Measurements from ENCODE around the gene MCTP1. TPM values are rescaled to one million over a fixed set of nuclear protein-coding genes. Genes with fewer than 3 reads are reported as not detected.

The MCTP1 gene
- polyA plus RNA-seq = under 1 TPM; 0.91 to 0.92 TPM

DNA sequence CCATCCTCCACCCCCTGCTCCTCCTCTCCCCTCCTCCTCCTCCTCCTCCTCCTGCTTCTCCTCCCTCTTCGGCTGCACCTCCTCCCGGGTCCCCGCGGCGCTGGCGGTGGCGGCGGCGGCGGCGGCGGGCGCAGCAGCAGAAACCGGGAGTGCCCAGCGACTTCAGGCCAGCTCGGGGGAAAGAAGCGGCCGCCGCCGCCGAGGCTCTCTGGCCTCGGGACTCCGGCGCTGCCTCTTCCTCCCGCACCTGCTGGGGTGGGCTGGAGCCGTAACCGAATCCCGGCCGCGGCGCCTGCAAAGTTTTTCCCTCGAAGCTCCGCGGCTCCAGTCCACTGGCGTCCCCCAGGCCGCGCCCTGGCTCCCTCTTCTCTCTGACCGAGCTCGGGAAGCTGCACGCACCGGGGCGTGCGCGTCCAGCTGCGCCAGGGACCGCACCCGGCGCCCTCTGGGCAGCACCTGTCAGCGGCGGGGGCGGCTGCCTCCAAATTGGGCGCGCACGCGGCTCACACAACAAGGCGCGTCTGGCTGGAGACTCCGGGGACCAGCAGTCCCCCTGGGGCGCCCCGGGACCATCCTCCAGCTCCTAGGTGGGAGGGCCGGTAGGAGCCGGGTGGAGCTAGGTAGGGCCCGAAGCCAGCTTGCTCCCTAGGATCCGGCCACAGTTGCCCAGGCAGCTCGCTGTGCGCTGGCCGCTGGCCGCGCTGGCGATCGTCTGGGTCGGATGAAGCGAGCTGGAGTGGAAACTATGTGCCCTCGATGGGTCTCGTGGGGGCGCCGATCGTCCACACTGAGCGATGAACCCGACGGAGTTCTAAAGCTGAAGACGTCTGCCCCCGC, at the start of gene MCTP1:
MCTP1 (minus strand) TSS at position 523 of the 837 bp plus-strand sequence.
- no peak within 1 kb of the TSS for H3K27ac ChIP-seq (ENCODE audit: low read depth in 2 of 2, low read length in 1 of 2)

DNA sequence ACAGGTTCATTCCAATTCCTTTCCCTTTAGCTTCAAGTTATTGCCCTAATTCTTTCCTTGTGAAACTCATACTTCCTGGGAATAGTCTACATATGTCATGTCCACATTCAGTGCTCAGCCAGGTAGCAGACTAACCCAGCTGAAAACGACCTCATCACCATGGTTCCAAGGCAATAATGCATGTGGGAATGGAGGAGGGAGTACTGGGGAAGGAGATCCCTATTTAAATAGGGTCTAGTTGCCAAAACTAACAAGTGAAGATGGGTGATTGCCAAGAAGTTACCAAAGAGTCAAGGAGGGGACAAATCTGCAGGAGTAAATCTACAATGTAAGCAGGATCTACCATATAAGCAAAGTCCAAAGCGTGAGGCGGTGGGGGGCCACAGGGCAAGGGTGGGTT, 47.3 kb upstream of the MCTP1 start:
- Histone ChIP-seq H3K27ac (ENCODE audit: low read depth in 2 of 2, low read length in 1 of 2) (no peak overlapping the region), H3K27me3 (ENCODE audit: control insufficient read depth in 1 of 2, insufficient read depth in 2 of 2, low read length in 2 of 2) (no peaks in the 10 kb centered on the region), H3K4me3 (ENCODE audit: low read depth in 1 of 2, low read length in 2 of 2) (no peak overlapping the region), H3K9me3 (ENCODE audit: control insufficient read depth in 2 of 2, insufficient read depth in 1 of 2, low read depth in 1 of 2, low read length in 1 of 2) (no peaks in the 10 kb centered on the region), H3K36me3 (ENCODE audit: control insufficient read depth in 2 of 2, insufficient read depth in 2 of 2, low read length in 1 of 2) (no peaks in the 10 kb centered on the region), H3K4me1 (ENCODE audit: control insufficient read depth in 2 of 2, insufficient read depth in 2 of 2, low read length in 1 of 2) (no peaks in the 10 kb centered on the region)
- WGBS, 2 donors = 77 to 80% methylated on average over 3 of the region's 3 CpGs

More for the DNA sequence above, at the start of gene MCTP1:
- 1% methylated on average over 73 to 83 of the region's 83 CpGs for WGBS, 2 donors
- Histone ChIP-seq H3K4me3 (ENCODE audit: low read depth in 1 of 2, low read length in 2 of 2) (peak within 1 kb of the TSS; percentile 46 to 61), H3K27me3 (ENCODE audit: control insufficient read depth in 1 of 2, insufficient read depth in 2 of 2, low read length in 2 of 2) (peaks cover 2 to 6% of the 10 kb centered on the region in 2 donors), H3K9me3 (ENCODE audit: control insufficient read depth in 2 of 2, insufficient read depth in 1 of 2, low read depth in 1 of 2, low read length in 1 of 2) (no peaks in the 10 kb centered on the region), H3K4me1 (ENCODE audit: control insufficient read depth in 2 of 2, insufficient read depth in 2 of 2, low read length in 1 of 2) (peaks cover 7 to 13% of the 10 kb centered on the region in 2 donors), H3K36me3 (ENCODE audit: control insufficient read depth in 2 of 2, insufficient read depth in 2 of 2, low read length in 1 of 2) (no peaks in the 10 kb centered on the region)

DNA sequence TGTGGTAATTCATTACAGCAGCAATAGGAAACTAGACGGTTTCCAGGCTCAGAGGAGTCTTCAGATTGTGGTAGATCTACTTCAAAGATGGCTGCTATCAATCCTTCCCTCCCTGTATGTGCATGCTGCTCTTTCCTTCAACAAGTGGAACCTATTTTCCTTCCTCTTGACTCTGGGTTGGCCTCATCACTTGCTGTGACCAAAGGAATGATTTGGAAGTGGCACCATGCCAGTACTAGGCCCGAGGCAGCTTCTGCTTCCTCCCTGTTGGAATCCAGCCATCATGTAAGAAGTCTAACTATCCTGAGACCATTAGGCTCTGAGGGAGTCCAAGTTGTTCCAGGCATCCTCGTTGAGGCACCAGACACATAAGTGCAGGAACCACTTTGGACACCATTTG, 46.5 kb upstream of the MCTP1 start:
- Histone ChIP-seq H3K9me3 (ENCODE audit: control insufficient read depth in 2 of 2, insufficient read depth in 1 of 2, low read depth in 1 of 2, low read length in 1 of 2) (no peaks in the 10 kb centered on the region), H3K36me3 (ENCODE audit: control insufficient read depth in 2 of 2, insufficient read depth in 2 of 2, low read length in 1 of 2) (no peaks in the 10 kb centered on the region), H3K4me1 (ENCODE audit: control insufficient read depth in 2 of 2, insufficient read depth in 2 of 2, low read length in 1 of 2) (no peaks in the 10 kb centered on the region), H3K4me3 (ENCODE audit: low read depth in 1 of 2, low read length in 2 of 2) (no peak overlapping the region), H3K27ac (ENCODE audit: low read depth in 2 of 2, low read length in 1 of 2) (no peak overlapping the region), H3K27me3 (ENCODE audit: control insufficient read depth in 1 of 2, insufficient read depth in 2 of 2, low read length in 2 of 2) (no peaks in the 10 kb centered on the region)
- 41 to 43% methylated on average over 3 of the region's 3 CpGs for WGBS, 2 donors

DNA sequence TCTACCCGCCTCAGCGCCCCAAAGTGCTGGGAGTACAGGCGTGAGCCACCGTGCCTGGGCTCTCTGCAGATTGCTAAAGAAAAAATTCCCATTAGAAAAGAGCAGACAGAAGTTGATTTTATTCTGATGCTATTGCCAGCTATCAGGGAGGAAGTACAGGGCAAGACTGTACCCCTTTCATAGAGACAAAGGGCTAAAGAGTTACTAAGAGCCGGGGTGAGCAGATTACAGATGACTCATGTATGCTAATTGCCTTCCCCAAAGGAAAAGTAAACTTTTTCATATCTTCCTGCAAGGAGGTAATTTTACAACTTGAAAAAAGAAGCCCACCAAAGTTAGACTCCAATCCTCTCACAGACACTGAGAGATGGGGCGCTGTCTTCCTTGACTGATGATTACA, 42.3 kb upstream of the MCTP1 start:
- no peaks in the 10 kb centered on the region for H3K4me1 ChIP-seq (ENCODE audit: control insufficient read depth in 2 of 2, insufficient read depth in 2 of 2, low read length in 1 of 2)
- H3K9me3 ChIP-seq (ENCODE audit: control insufficient read depth in 2 of 2, insufficient read depth in 1 of 2, low read depth in 1 of 2, low read length in 1 of 2) = no peaks in the 10 kb centered on the region
- H3K27me3 ChIP-seq (ENCODE audit: control insufficient read depth in 1 of 2, insufficient read depth in 2 of 2, low read length in 2 of 2) = no peaks in the 10 kb centered on the region
- H3K36me3 ChIP-seq (ENCODE audit: control insufficient read depth in 2 of 2, insufficient read depth in 2 of 2, low read length in 1 of 2) = no peaks in the 10 kb centered on the region
- no peak overlapping the region for H3K27ac ChIP-seq (ENCODE audit: low read depth in 2 of 2, low read length in 1 of 2)
- no peak overlapping the region for H3K4me3 ChIP-seq (ENCODE audit: low read depth in 1 of 2, low read length in 2 of 2)
- 60 to 65% methylated on average over 5 to 6 of the region's 6 CpGs for WGBS, 2 donors

DNA sequence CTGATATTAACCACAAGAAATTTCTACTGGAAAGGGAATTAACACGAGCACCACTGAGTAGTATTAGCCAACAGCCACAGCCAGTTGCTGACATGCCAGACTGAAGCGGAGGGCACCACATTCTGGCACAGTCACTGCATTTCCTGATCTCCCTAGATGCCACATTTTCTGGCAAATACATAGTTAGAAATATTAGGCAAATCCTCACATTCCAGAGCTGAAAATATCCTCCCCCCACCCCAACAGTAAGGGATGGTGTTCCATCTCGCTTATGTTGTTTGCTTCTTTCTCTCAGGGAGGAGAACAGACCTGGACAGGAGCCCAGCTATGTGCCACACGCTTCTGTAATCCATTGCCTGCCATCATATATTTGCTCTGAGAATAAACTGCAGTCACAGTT, 32.8 kb upstream of the MCTP1 start:
- no peaks in the 10 kb centered on the region for H3K4me1 ChIP-seq (ENCODE audit: control insufficient read depth in 2 of 2, insufficient read depth in 2 of 2, low read length in 1 of 2)
- WGBS, 2 donors = 42% methylated on average over 4 of the region's 4 CpGs
- no peak overlapping the region for H3K4me3 ChIP-seq (ENCODE audit: low read depth in 1 of 2, low read length in 2 of 2)
- H3K27me3 ChIP-seq (ENCODE audit: control insufficient read depth in 1 of 2, insufficient read depth in 2 of 2, low read length in 2 of 2) = no peaks in the 10 kb centered on the region
- H3K27ac ChIP-seq (ENCODE audit: low read depth in 2 of 2, low read length in 1 of 2) = no peak overlapping the region
- no peaks in the 10 kb centered on the region for H3K9me3 ChIP-seq (ENCODE audit: control insufficient read depth in 2 of 2, insufficient read depth in 1 of 2, low read depth in 1 of 2, low read length in 1 of 2)
- H3K36me3 ChIP-seq (ENCODE audit: control insufficient read depth in 2 of 2, insufficient read depth in 2 of 2, low read length in 1 of 2) = no peaks in the 10 kb centered on the region

DNA sequence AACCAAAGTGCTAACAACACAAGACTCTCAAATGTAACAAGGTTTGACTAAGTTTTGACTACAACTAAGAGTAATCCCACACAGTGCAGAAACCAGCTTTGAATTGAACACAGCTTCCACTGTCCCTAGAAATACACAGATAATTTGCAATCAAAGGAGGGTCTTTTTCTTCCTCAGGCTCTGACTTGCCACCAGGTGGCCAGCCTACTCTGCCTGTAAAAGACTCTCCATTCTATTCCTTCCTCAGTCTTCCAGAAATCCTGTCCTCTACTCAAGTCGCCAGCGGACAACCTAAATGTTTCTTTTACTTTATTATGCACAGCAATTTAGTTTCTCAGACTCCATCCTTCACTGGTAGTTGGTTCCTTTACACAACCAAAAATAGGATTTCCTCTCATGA, 32.2 kb upstream of the MCTP1 start:
- Histone ChIP-seq H3K36me3 (ENCODE audit: control insufficient read depth in 2 of 2, insufficient read depth in 2 of 2, low read length in 1 of 2) (no peaks in the 10 kb centered on the region), H3K27ac (ENCODE audit: low read depth in 2 of 2, low read length in 1 of 2) (no peak overlapping the region), H3K27me3 (ENCODE audit: control insufficient read depth in 1 of 2, insufficient read depth in 2 of 2, low read length in 2 of 2) (no peaks in the 10 kb centered on the region), H3K4me1 (ENCODE audit: control insufficient read depth in 2 of 2, insufficient read depth in 2 of 2, low read length in 1 of 2) (no peaks in the 10 kb centered on the region), H3K4me3 (ENCODE audit: low read depth in 1 of 2, low read length in 2 of 2) (no peak overlapping the region), H3K9me3 (ENCODE audit: control insufficient read depth in 2 of 2, insufficient read depth in 1 of 2, low read depth in 1 of 2, low read length in 1 of 2) (no peaks in the 10 kb centered on the region)
- 90 to 96% methylated on average over 2 of the region's 2 CpGs for WGBS, 2 donors

DNA sequence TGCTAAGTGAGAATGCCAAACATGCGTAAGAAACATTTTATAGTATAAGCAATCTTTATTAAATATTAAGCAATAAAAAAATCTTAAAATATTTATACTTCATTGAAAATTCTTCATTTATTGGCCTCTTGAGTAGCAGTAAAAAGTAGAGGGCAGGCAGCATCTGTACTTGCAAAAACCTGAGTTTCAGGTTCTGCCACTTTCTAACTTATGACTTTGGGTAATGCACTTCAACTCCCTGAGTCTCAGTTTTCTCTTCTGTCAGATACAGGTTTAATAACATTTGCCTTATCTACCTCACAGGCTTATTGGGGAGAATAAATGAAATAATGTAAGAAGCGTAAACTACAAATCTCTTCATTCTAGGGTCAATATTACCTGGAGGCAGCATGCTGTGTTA, 19.8 kb upstream of the MCTP1 start:
- no peaks in the 10 kb centered on the region for H3K36me3 ChIP-seq (ENCODE audit: control insufficient read depth in 2 of 2, insufficient read depth in 2 of 2, low read length in 1 of 2)
- H3K27ac ChIP-seq (ENCODE audit: low read depth in 2 of 2, low read length in 1 of 2) = no peak overlapping the region
- no peaks in the 10 kb centered on the region for H3K27me3 ChIP-seq (ENCODE audit: control insufficient read depth in 1 of 2, insufficient read depth in 2 of 2, low read length in 2 of 2)
- H3K4me1 ChIP-seq (ENCODE audit: control insufficient read depth in 2 of 2, insufficient read depth in 2 of 2, low read length in 1 of 2) = no peaks in the 10 kb centered on the region
- no peak overlapping the region for H3K4me3 ChIP-seq (ENCODE audit: low read depth in 1 of 2, low read length in 2 of 2)
- WGBS, 2 donors = 80 to 95% methylated on average over 2 of the region's 2 CpGs
- no peaks in the 10 kb centered on the region for H3K9me3 ChIP-seq (ENCODE audit: control insufficient read depth in 2 of 2, insufficient read depth in 1 of 2, low read depth in 1 of 2, low read length in 1 of 2)

DNA sequence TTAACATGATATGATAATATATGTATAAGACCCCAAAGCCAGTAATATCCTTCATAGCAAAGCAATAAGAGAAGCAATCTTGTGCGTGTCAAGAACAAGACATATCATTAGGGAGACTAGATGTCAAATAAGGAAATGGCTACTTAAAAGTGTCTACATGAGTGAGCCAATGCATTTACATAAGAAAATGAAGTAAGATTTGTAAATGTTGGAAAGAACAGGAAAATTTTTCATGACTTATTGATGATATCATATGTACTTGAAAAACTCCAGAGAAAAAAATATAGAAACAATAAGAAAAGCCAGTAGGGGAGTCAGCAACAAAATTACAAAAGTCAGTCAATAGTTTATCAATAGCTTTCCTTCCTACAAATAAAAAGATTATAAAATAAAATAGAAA, 13.8 kb upstream of the MCTP1 start:
- H3K27me3 ChIP-seq (ENCODE audit: control insufficient read depth in 1 of 2, insufficient read depth in 2 of 2, low read length in 2 of 2) = no peaks in the 10 kb centered on the region
- no peaks in the 10 kb centered on the region for H3K36me3 ChIP-seq (ENCODE audit: control insufficient read depth in 2 of 2, insufficient read depth in 2 of 2, low read length in 1 of 2)
- H3K4me3 ChIP-seq (ENCODE audit: low read depth in 1 of 2, low read length in 2 of 2) = no peak overlapping the region
- WGBS, 2 donors = 80 to 90% methylated on average over 1 of the region's 1 CpG
- H3K9me3 ChIP-seq (ENCODE audit: control insufficient read depth in 2 of 2, insufficient read depth in 1 of 2, low read depth in 1 of 2, low read length in 1 of 2) = no peaks in the 10 kb centered on the region
- no peaks in the 10 kb centered on the region for H3K4me1 ChIP-seq (ENCODE audit: control insufficient read depth in 2 of 2, insufficient read depth in 2 of 2, low read length in 1 of 2)
- no peak overlapping the region for H3K27ac ChIP-seq (ENCODE audit: low read depth in 2 of 2, low read length in 1 of 2)

DNA sequence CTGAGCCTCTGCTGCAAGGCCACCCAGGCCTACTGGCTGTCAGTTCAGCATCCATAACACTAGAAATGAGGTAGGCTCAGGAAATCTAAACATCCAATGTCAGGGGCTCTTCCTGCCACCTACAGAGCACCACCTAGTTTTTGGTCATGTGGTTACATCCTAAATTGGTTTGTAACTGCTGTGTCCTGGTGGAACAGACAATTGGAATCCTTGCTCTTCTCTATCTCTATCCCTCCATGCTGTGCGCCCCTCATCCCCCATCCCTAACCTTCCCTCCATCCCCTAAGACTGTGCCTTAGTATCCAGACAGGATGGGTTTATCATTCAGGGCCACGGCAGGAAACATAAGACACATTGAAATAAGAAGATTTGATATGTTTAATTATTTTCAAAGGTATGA, 11.4 kb upstream of the MCTP1 start:
- H3K9me3 ChIP-seq (ENCODE audit: control insufficient read depth in 2 of 2, insufficient read depth in 1 of 2, low read depth in 1 of 2, low read length in 1 of 2) = no peaks in the 10 kb centered on the region
- 83 to 86% methylated on average over 2 of the region's 2 CpGs for WGBS, 2 donors
- no peak overlapping the region for H3K27ac ChIP-seq (ENCODE audit: low read depth in 2 of 2, low read length in 1 of 2)
- no peaks in the 10 kb centered on the region for H3K4me1 ChIP-seq (ENCODE audit: control insufficient read depth in 2 of 2, insufficient read depth in 2 of 2, low read length in 1 of 2)
- H3K4me3 ChIP-seq (ENCODE audit: low read depth in 1 of 2, low read length in 2 of 2) = no peak overlapping the region
- H3K27me3 ChIP-seq (ENCODE audit: control insufficient read depth in 1 of 2, insufficient read depth in 2 of 2, low read length in 2 of 2) = no peaks in the 10 kb centered on the region
- no peaks in the 10 kb centered on the region for H3K36me3 ChIP-seq (ENCODE audit: control insufficient read depth in 2 of 2, insufficient read depth in 2 of 2, low read length in 1 of 2)

DNA sequence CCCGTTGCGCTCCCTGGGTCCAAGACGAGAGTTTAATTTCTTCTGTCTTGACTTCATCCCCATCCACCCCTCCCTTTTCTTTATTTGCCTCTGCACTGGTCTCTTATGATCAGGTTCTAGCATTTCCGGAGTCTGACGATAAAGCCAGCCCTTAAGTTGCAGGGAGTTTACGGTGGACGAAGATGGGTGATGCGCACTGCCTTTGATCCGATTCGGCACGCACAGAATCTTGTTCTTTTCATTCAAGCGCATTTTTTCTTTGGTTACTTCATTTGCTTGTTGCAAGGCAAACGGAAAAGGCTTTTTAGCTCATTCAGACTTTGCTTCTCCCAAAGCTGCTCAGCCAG, 488 bp upstream of the MCTP1 start:
- Histone ChIP-seq H3K4me1 (ENCODE audit: control insufficient read depth in 2 of 2, insufficient read depth in 2 of 2, low read length in 1 of 2) (peaks cover 7 to 13% of the 10 kb centered on the region in 2 donors), H3K36me3 (ENCODE audit: control insufficient read depth in 2 of 2, insufficient read depth in 2 of 2, low read length in 1 of 2) (no peaks in the 10 kb centered on the region), H3K9me3 (ENCODE audit: control insufficient read depth in 2 of 2, insufficient read depth in 1 of 2, low read depth in 1 of 2, low read length in 1 of 2) (no peaks in the 10 kb centered on the region), H3K27ac (ENCODE audit: low read depth in 2 of 2, low read length in 1 of 2) (no peak overlapping the region), H3K27me3 (ENCODE audit: control insufficient read depth in 1 of 2, insufficient read depth in 2 of 2, low read length in 2 of 2) (peaks cover 2 to 6% of the 10 kb centered on the region in 2 donors), H3K4me3 (ENCODE audit: low read depth in 1 of 2, low read length in 2 of 2) (peak overlapping the region in 1 of 2 donors; percentile 61)
- 3 to 4% methylated on average over 13 of the region's 13 CpGs for WGBS, 2 donors
